H4 (cell line): ENCODE measurements around the gene LIFR. TPM values are rescaled to one million over a fixed set of nuclear protein-coding genes. Genes with fewer than 3 reads are reported as not detected.

Source experiments
- DNase-seq: peaks from one replicate; pipeline ENCODE4 v3.0.0-alpha.2; 2015; ENCODE audit warnings: low spot score
- total RNA-seq: library from RNA; depleted of rRNA; stranded (reverse); fragments of >200 nt; shearing (Covaris generic); gene quantifications from 2 replicates; pipeline ENCODE4 v1.2.3, GENCODE V29; 2014

LIFR gene
- total RNA-seq, 1 experiment from 2014 or later: 31.2 TPM

- peak; percentile 3 for DNase-seq
Measured at GRCh38 chr5:38465702-38466423, 90.6 kb downstream of the LIFR start.

GRCh38 chr5:38465061-38465460, 91.4 kb downstream of the LIFR start:
- DNase-seq: peak; percentile 46

DNA sequence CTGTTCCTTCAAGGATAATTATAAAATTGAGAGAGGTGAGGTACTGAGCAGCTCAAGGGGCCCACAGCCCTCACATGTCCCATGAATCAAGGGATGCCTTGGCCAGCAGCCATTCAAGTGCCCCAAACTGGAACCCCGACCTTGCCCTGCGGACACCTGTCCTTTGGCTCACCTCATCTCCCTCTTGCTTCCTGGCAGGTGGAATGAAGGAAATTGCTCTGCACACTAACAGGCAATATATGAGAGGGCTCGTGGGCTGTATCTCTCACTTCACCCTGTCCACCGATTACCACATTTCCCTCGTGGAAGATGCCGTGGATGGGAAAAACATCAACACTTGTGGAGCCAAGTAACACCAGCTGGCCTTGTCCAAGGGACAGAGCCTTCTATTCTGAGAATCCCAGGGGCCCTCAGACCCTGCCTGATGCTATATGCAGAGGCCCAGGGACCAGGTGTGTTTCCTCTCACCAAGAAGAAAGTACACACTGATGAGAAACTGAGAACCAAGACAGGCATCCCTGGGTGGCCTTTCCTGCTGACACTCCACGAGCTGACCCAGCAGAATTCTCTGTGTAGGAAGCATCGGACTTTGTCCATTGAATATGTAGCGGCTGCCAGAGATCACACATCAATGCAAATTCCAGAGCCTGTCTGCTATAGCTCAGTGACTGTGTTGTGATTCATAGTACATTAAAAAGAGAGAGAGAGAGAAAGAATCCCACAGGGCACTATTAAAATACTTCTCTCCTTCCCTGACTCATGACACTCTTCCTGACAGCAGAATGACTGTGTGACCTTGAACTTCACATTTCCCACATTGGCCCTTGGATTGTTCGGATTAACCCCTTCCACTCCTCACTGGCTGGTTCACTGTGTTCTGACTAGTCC, 92.6 kb downstream of the LIFR start:
- peak; percentile 67 for DNase-seq

- DNase-seq: peak; percentile 58
Measured at GRCh38 chr5:38462976-38463633, 93.3 kb downstream of the LIFR start.

- no peak for DNase-seq
Measured at GRCh38 chr5:38458174-38458573, 98.3 kb downstream of the LIFR start.

- DNase-seq: no peak
Measured at GRCh38 chr5:38456657-38457399, 99.6 kb downstream of the LIFR start.

DNA sequence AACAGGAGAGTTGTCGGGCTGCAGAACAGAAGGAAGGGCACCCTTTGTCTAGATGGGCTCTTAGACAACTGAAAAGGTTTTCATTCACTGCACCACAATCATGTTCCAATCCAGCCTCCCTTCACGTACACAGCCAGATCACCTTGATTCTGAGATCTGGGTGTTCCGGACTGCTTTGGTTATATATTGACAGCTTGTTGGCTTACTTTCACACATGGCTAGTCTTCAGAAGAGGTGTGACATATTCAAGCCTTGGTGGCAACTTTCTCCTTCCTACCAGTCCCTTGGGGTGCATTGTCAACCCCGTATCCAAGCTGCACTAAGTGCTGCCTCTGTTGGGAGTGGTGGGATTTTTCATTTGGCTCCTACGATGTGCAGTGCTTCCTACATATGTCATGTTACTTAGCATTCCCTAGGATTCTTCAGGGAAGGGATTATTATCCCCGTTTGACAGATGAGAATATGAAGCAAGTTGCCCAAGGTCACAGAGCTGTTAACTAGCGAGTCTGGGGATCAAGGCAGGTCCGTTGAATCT, 100.6 kb downstream of the LIFR start:
- DNase-seq: no peak

GRCh38 chr5:38453921-38454320, 102.5 kb downstream of the LIFR start:
- no peak for DNase-seq

- DNase-seq: no peak
Measured at GRCh38 chr5:38453506-38453905, 102.9 kb downstream of the LIFR start.

DNA sequence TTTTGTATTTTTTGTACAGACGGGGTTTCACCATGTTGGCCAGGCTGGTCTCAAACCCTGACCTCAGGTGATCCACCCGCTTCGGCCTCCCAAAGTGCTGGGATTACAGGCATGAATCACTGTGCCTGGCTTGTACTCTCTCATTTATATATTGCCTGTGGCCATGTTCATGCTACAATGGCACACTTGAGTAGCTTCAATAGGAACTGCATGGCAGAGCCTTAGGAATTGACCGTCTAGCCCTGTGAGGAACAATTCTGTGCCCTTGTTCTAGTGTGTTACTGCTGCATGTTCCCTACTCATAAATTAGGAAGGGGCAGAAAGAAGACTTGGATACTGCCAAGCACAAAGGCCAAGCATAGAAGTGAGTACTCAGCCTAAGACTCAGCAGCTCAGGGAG, 104.2 kb downstream of the LIFR start:
- no peak for DNase-seq

DNA sequence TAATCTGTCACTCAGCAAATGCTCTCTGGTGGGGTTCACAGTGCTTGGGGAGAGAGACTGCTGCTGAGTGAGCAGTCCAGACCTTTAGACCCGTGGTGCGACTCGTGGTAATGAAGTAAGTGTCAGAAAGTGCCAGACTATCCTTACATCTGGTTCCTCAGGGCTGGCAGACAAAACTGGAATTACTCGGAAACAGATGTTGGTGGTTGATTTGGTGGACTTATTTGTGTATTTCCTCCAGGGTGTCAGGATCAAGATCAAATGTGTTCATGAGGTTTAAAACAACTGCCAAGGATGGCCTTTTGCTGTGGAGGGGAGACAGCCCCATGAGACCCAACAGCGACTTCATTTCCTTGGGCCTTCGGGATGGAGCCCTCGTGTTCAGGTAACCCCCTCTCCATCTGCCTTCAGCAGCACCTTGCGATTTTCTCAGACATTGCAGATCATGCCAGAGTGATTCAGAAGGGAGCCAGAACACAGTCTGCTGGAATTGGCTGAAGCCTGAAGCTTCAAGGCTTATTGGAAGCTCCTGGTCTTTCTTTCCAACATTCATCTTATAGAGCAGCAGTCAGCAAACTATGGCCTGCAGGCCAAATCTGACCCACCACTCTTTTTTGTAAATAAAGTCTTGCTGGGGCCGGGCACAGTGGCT, 105.2 kb downstream of the LIFR start:
- DNase-seq: no peak

DNA sequence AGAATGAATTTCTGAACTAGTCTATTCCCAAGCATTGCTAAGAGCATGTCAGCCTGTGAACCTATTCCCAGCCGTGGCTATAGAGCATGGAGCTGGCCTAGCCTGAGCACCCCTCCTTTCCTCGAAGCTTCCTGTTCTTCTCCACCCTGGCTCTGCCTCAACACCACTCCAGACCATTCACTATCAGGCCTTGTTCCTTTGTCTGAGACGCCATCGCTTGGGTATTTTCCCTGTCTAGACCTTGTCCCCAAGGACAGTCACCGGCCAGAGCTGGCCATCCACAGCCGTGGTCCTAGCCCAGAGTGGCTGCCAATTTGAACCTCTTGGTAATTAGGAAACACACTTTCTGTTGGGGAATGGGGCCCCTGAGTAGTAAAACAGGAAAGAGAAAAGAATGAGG, 105.8 kb downstream of the LIFR start:
- DNase-seq: no peak

DNA sequence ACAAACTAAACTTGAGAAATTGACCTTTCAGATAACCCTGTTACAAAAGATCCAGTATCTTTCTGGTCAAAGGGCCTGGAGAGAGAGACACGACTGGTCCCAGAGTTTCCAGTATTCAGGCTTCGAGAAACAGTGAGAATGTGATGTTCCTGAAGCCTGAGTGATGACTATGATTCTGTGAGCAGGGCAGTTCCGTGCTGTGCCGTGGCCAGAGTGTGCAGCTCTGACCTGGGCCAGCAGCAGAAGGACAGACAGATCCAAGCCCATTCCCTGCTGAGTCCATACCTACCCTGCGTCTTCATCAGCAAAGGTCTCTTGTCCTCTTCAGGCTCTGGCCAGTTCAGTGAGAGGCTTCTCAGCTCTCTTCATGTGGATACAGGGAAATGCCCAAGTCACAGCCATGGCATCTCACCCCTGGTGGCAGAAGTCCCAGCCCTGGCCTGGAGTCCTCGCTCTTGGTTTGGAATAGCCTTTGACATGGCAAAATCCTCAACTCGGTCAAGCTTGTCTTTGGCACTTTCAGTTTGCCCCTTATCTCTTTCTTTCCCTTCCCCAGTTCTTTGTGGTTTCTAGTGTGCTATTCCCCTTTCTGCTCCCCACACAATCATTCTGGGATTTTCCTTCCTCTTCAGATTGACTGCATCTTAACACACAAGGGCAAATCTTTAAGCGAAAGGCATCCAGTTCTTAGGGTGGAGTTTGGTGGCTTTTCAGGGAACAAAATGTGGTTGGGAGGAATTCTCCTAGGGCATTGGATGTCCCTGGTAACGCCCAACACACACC, 107.7 kb downstream of the LIFR start:
- DNase-seq: no peak

- DNase-seq: no peak
Measured at GRCh38 chr5:38447786-38448185, 108.7 kb downstream of the LIFR start.

DNA sequence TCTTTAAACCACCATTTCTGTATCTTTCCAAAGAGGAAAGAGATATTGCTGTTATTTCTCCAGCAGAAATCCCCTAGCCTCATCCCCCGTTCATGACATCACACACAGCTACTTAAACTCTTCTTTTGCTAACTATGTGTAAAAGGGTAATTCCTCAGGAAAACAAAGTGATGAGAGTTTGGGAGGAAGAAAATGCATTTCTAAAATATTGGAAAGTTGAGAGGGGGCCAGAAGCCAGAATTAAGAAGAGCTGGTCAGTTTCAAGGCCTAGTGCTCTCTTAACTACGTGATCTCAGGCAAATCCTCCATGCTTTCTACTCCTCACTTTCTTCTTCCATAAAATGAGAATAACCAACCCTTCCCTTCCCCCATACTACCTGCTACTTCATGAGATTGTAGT, 109.4 kb downstream of the LIFR start:
- DNase-seq: no peak

DNA sequence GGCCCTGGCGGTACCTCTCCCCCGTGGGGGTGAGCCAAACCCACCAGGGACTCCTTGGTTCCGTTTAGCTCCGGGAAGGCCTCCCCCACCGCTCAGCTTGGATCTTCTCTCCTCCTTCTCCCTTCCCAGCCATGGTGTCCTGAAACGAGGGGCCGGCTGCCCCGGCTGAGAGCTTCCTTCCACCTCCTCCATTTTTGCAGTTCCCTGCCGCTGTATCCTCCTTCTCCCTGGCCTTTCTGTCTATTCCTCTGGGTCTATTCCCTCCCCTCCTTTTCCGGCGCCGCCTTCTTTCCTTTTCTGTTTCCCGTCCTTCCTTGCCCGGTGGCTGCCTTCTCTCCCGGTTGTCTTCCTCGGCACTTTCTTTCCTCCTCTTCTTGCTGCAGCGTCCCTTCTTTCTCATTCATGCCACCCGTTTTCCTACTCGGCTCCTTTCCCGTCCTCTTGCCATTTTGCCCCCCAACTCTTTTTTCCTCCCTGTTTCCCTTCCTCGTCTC, 110.4 kb downstream of the LIFR start:
- no peak for DNase-seq

- DNase-seq: no peak
Measured at GRCh38 chr5:38445374-38446028, 110.9 kb downstream of the LIFR start.

DNA sequence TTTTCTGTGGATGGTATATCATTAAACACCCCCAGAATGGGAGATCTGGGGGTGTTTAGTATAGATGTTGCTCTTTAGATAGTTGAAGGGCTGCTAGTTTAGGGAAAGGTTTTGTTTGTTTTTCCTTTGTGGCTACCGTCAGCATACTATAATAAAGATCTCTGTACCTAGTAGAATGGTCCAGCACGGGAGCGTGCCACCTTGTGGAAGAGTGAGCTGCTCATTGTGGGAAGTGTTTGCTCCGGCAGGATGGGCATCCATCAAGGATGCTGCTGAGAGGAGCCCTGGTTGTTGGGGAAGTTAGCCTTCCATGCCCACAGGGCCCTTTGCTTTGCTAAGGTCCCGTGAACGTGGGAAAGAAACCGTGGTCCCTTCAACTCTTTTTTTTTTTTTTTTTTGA, 113.1 kb downstream of the LIFR start:
- no peak for DNase-seq

DNA sequence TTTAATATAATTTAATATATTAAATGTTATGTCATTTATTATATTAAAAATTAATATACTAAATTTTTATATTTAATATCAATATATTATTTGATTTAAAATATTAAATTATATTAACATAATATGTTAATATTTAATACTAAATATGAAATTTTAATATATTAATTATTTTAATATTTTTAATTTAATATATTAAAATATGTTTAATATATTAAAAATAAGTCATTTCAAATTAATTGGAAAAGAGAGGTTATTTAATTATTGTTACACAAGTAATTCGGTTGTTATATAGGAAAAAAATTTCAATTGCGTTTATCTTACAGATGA, 114.2 kb downstream of the LIFR start:
- no peak for DNase-seq
